ENCODE measurements around the gene POLQ. TPM values are rescaled to one million over a fixed set of nuclear protein-coding genes. Genes with fewer than 3 reads are reported as not detected.

Gene POLQ
- total RNA-seq, 1 donor from 2014 or later = 33.2 TPM

GRCh38 chr3:121574449-121574848, 28.7 kb upstream of the POLQ start:
- no peak overlapping the region for H3K4me3 Mint-ChIP-seq
- Histone ChIP-seq H3K36me3 (no peaks in the 10 kb centered on the region), H3K27ac (no peak overlapping the region), H3F3A (ENCODE audit: low read depth) (no peaks in the 10 kb centered on the region), H4K20me1 (ENCODE audit: low read depth) (no peaks in the 10 kb centered on the region), H3K9me3 (ENCODE audit: low read depth) (no peaks in the 10 kb centered on the region), H3K4me2 (no peak overlapping the region), H3K4me1 (no peaks in the 10 kb centered on the region), H3K79me2 (ENCODE audit: low read depth) (no peaks in the 10 kb centered on the region), H3K9ac (no peak overlapping the region), H3K27me3 (no peaks in the 10 kb centered on the region), H3K4me3 (no peak overlapping the region), H2AFZ (replicated peaks) (no peak overlapping the region)
- TF ChIP-seq EZH2 (IDR thresholded peaks at IDR 0.05) (no peak), EZH2phosphoT487 (IDR thresholded peaks at IDR 0.05) (no peak), CTCF (IDR thresholded peaks at IDR 0.05) (no peak)
- no peak overlapping the region for H3K27ac Mint-ChIP-seq
- H3K4me1 Mint-ChIP-seq = no peaks in the 10 kb centered on the region
- no peak for DNase-seq (ENCODE audit: low spot score)
- H3K27me3 Mint-ChIP-seq (ENCODE audit: insufficient read depth, low read depth) = no peaks in the 10 kb centered on the region
- no peaks in the 10 kb centered on the region for H3K36me3 Mint-ChIP-seq
- no peaks in the 10 kb centered on the region for H3K9me3 Mint-ChIP-seq

GRCh38 chr3:121567649-121568048, 21.9 kb upstream of the POLQ start, which contains the start of gene ARGFX:
TSS of gene ARGFX (plus strand) at chr3:121567949. CDS start at chr3:121570714, 2,765 bp downstream.
- Histone ChIP-seq H3F3A (ENCODE audit: low read depth) (no peaks in the 10 kb centered on the region), H4K20me1 (ENCODE audit: low read depth) (no peaks in the 10 kb centered on the region), H3K27me3 (no peaks in the 10 kb centered on the region), H3K9me3 (ENCODE audit: low read depth) (no peaks in the 10 kb centered on the region), H3K79me2 (ENCODE audit: low read depth) (no peaks in the 10 kb centered on the region), H2AFZ (replicated peaks) (no peak within 1 kb of the TSS), H3K4me1 (no peaks in the 10 kb centered on the region), H3K27ac (no peak within 1 kb of the TSS), H3K4me3 (no peak within 1 kb of the TSS), H3K36me3 (no peaks in the 10 kb centered on the region), H3K9ac (no peak within 1 kb of the TSS), H3K4me2 (no peak within 1 kb of the TSS)
- Mint-ChIP-seq H3K27ac (no peak within 1 kb of the TSS), H3K9me3 (no peaks in the 10 kb centered on the region), H3K36me3 (no peaks in the 10 kb centered on the region), H3K27me3 (ENCODE audit: insufficient read depth, low read depth) (peaks cover 3% of the 10 kb centered on the region), H3K4me1 (no peaks in the 10 kb centered on the region), H3K4me3 (no peak within 1 kb of the TSS)
- TF ChIP-seq EZH2 (IDR thresholded peaks at IDR 0.05) (no peak), EZH2phosphoT487 (IDR thresholded peaks at IDR 0.05) (no peak), CTCF (IDR thresholded peaks at IDR 0.05) (no peak)
- no peak for DNase-seq (ENCODE audit: low spot score)

DNA sequence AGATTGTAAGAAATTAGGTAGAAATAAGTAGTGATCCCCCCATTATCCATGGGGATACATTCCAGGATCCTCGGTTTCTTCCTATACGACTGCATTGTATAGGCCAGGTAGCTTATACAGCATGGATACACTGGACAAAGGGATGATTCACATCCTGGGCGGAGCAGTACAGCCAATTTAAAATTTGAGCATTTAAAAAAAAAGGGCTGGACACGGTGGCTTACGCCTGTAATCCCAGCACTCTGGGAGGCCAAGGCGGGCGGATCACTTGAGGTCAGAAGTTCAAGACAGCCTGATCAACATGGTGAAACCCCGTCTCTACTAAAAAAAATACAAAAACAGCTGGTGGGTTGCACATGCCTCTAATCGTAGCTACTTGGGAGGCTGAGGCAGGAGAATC, 21.0 kb upstream of the POLQ start:
- DNase-seq (ENCODE audit: low spot score) = no peak
- TF ChIP-seq EZH2phosphoT487 (IDR thresholded peaks at IDR 0.05) = no peak
- TF ChIP-seq EZH2 (IDR thresholded peaks at IDR 0.05) = no peak
- TF ChIP-seq CTCF (IDR thresholded peaks at IDR 0.05) = no peak
- H3K9me3 ChIP-seq (ENCODE audit: low read depth) = no peaks in the 10 kb centered on the region
- no peaks in the 10 kb centered on the region for H3K4me1 ChIP-seq
- no peaks in the 10 kb centered on the region for H3K36me3 ChIP-seq
- H3K27ac ChIP-seq = no peak overlapping the region
- no peaks in the 10 kb centered on the region for H3K79me2 ChIP-seq (ENCODE audit: low read depth)
- H3K4me3 Mint-ChIP-seq = no peak overlapping the region
- H3K9ac ChIP-seq = no peak overlapping the region
- no peak overlapping the region for H3K27ac Mint-ChIP-seq
- H3K4me3 ChIP-seq = no peak overlapping the region
- H3K27me3 ChIP-seq = no peaks in the 10 kb centered on the region
- H4K20me1 ChIP-seq (ENCODE audit: low read depth) = no peaks in the 10 kb centered on the region
- peaks cover under 1% of the 10 kb centered on the region for H3K4me1 Mint-ChIP-seq
- H3F3A ChIP-seq (ENCODE audit: low read depth) = no peaks in the 10 kb centered on the region
- H3K9me3 Mint-ChIP-seq = no peaks in the 10 kb centered on the region
- H3K4me2 ChIP-seq = no peak overlapping the region
- H3K36me3 Mint-ChIP-seq = no peaks in the 10 kb centered on the region
- H3K27me3 Mint-ChIP-seq (ENCODE audit: insufficient read depth, low read depth) = peaks cover 3% of the 10 kb centered on the region
- no peak overlapping the region for H2AFZ ChIP-seq (replicated peaks)

Measured in neural progenitor cell (in vitro differentiated cells).